Measurements from ENCODE around the gene MED15.

Gene MED15

DNA sequence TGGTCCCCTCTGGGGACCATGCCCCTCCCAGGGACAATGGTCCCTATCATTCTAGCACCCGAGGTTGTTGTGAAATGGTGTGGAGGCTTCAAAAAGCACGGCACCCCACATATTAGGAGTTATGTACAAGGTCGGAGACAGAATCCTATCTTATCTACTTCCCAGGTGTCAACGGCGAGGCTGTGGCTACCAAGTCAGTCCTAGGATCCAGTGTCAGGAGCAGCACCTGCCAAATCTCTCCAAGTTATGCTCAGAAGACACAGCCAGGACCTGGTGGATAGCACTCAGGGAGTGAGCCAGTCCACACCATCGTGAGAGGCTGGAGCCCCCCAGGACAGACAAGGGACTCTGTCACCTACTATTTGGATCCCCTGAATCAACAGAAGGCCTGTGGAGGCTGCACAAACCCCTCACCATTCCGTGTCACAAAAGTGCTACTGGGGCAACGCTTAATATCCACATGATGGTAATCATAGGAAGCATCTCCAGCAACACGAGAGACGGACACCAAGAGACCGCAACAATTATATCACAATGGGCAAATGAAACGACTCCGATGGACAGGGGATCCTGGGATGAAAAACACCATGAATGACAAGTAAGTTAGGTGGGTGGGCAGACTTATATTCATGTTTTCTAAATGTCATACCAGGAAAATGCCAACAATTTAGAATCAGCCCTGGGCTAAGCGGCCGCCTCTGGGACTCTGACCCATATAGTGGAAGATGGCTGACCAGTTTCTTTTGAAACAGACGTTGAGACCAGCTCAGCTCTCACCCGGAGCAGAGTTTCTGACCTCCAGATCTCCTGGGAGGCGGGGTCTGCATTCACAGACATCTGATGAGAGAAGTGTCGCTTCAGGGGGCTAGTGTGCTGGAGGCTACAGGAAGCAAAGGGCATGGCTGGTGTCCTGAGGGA, 108.4 kb downstream of the MED15 start:
- Histone ChIP-seq H3K4me1 (ENCODE audit: insufficient read depth, low read length, poor library complexity, severe bottlenecking) (peaks cover 23% of the 10 kb centered on the region), H3K79me2 (ENCODE audit: insufficient read depth, low read length) (no peaks in the 10 kb centered on the region), H2AFZ (ENCODE audit: low read length) (no peak overlapping the region), H3K4me2 (ENCODE audit: low read depth, low read length, poor library complexity, severe bottlenecking) (no peak overlapping the region), H3K9ac (ENCODE audit: low read depth, low read length, poor library complexity, severe bottlenecking) (no peak overlapping the region), H3K36me3 (ENCODE audit: insufficient read depth, low read length) (no peaks in the 10 kb centered on the region), H3K9me2 (replicated peaks; ENCODE audit: low read depth, low read length) (no peaks in the 10 kb centered on the region), H3K4me3 (ENCODE audit: low read length, poor library complexity, severe bottlenecking) (no peak overlapping the region), H3F3A (ENCODE audit: low read depth) (no peaks in the 10 kb centered on the region), H3K27me3 (ENCODE audit: insufficient read depth, low read length, poor library complexity, severe bottlenecking) (no peaks in the 10 kb centered on the region), H4K20me1 (ENCODE audit: insufficient read depth, low read length, poor library complexity, severe bottlenecking) (no peaks in the 10 kb centered on the region), H3K9me3 (ENCODE audit: insufficient read depth, low read depth, low read length) (no peaks in the 10 kb centered on the region)
- no peak for TF ChIP-seq CTCF (conservative IDR thresholded peaks at IDR 0.05; ENCODE audit: low read length)
- TF ChIP-seq EZH2phosphoT487 (IDR thresholded peaks at IDR 0.05; ENCODE audit: borderline replicate concordance): no peak

GRCh38 chr22:20616451-20617043, 109.1 kb downstream of the MED15 start:
- Histone ChIP-seq H3K4me1 (ENCODE audit: insufficient read depth, low read length, poor library complexity, severe bottlenecking) (peaks cover 19% of the 10 kb centered on the region), H3K9me2 (replicated peaks; ENCODE audit: low read depth, low read length) (no peaks in the 10 kb centered on the region), H3K4me3 (ENCODE audit: low read length, poor library complexity, severe bottlenecking) (no peak overlapping the region), H3K79me2 (ENCODE audit: insufficient read depth, low read length) (no peaks in the 10 kb centered on the region), H3F3A (ENCODE audit: low read depth) (no peaks in the 10 kb centered on the region), H3K27me3 (ENCODE audit: insufficient read depth, low read length, poor library complexity, severe bottlenecking) (no peaks in the 10 kb centered on the region), H2AFZ (ENCODE audit: low read length) (no peak overlapping the region), H3K4me2 (ENCODE audit: low read depth, low read length, poor library complexity, severe bottlenecking) (no peak overlapping the region), H3K9me3 (ENCODE audit: insufficient read depth, low read depth, low read length) (no peaks in the 10 kb centered on the region), H4K20me1 (ENCODE audit: insufficient read depth, low read length, poor library complexity, severe bottlenecking) (no peaks in the 10 kb centered on the region), H3K36me3 (ENCODE audit: insufficient read depth, low read length) (no peaks in the 10 kb centered on the region), H3K9ac (ENCODE audit: low read depth, low read length, poor library complexity, severe bottlenecking) (no peak overlapping the region)
- TF ChIP-seq EZH2phosphoT487 (IDR thresholded peaks at IDR 0.05; ENCODE audit: borderline replicate concordance) (no peak), CTCF (conservative IDR thresholded peaks at IDR 0.05; ENCODE audit: low read length) (no peak)

DNA sequence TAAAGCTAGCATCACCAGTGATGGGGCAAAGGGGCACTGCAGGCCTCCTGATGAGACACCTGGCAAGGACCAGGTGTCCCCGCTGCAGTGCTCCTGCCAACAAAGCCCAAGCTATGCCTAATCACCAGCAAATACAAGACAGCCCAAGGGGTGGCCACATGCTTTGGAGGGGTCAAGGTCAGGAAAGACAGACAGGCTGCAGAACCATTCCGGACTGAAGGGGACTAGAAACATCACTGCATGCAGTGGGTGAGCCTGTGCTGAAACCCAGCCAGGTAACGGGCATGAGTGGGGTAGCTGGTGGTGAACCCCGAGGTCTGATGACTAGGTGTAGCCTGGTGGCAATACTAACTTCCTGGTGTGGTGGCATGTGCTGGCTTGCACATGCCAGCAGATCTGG, 111.1 kb downstream of the MED15 start:
- Histone ChIP-seq H4K20me1 (ENCODE audit: insufficient read depth, low read length, poor library complexity, severe bottlenecking) (no peaks in the 10 kb centered on the region), H3K9ac (ENCODE audit: low read depth, low read length, poor library complexity, severe bottlenecking) (no peak overlapping the region), H2AFZ (ENCODE audit: low read length) (no peak overlapping the region), H3K36me3 (ENCODE audit: insufficient read depth, low read length) (no peaks in the 10 kb centered on the region), H3K9me3 (ENCODE audit: insufficient read depth, low read depth, low read length) (no peaks in the 10 kb centered on the region), H3K79me2 (ENCODE audit: insufficient read depth, low read length) (no peaks in the 10 kb centered on the region), H3K4me3 (ENCODE audit: low read length, poor library complexity, severe bottlenecking) (no peak overlapping the region), H3F3A (ENCODE audit: low read depth) (no peaks in the 10 kb centered on the region), H3K4me2 (ENCODE audit: low read depth, low read length, poor library complexity, severe bottlenecking) (no peak overlapping the region), H3K9me2 (replicated peaks; ENCODE audit: low read depth, low read length) (no peaks in the 10 kb centered on the region), H3K27me3 (ENCODE audit: insufficient read depth, low read length, poor library complexity, severe bottlenecking) (no peaks in the 10 kb centered on the region), H3K4me1 (ENCODE audit: insufficient read depth, low read length, poor library complexity, severe bottlenecking) (no peaks in the 10 kb centered on the region)
- TF ChIP-seq CTCF (conservative IDR thresholded peaks at IDR 0.05; ENCODE audit: low read length) (no peak), EZH2phosphoT487 (IDR thresholded peaks at IDR 0.05; ENCODE audit: borderline replicate concordance) (no peak)
